GM21528 (cell line): ENCODE results near the gene TBRG1.
A peak's percentile ranks its signal among the peaks of the same experiment; 100 is the strongest.
"Not testable (repeated sequence)": the region's sequence is repeated elsewhere in the genome, so short reads cannot be mapped to it uniquely, and the experiment has no call there.

ENCODE experiments used
- ATAC-seq: cut with Tn5 transposase; IDR thresholded peaks from one replicate; pipeline ENCODE4 v1.9.1; 2021; ENCODE audit warnings: mild to moderate bottlenecking, moderate library complexity; ENCODE audit not compliant: unreplicated experiment, low FRiP score

Gene TBRG1

DNA sequence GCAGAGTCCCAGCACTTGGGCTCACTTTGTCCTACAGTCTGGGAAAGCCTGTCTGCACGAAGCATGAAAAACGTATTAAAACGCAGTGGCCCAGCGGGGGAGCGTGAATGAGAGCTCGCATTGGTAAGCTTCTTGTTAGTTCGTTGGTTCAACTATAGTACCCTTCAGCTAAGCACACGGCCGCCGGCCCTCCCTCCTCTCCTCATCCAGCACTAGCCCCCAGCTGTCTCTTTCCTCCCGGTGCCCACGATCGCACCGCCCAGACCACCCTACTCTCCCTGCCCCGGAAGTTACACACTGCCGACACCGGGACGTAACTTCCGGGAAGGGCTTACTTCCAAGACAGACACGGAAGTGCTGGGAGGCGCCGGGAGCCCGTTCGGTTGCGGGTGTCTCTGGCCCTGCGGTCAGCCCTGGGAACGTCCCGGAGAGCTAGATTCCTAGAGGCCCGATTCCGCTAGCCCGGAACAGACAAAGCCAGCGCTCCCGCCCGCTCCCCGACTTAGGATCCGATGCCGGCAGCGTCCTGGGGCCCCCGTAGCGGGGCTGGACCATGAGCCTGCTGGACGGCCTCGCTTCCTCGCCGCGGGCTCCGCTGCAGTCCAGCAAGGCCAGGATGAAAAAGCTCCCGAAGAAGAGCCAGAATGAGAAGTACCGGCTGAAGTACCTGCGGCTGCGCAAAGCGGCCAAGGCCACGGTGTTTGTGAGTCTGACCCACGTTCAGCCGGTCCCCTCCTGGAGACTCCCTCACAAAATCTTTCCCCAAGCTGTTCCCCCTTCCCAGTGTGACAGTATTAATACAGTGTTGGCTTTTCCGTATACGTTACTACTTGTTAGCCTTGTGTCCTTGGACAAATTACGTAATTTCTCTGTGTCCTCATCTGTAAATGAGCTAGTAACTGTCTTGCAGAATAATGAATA, at the start of gene TBRG1:
Gene TBRG1, plus strand, starts transcription at position 334 of the 921 bp plus-strand sequence. Its CDS starts 220 bp downstream, at position 554.
- peak; percentile 100 for ATAC-seq

DNA sequence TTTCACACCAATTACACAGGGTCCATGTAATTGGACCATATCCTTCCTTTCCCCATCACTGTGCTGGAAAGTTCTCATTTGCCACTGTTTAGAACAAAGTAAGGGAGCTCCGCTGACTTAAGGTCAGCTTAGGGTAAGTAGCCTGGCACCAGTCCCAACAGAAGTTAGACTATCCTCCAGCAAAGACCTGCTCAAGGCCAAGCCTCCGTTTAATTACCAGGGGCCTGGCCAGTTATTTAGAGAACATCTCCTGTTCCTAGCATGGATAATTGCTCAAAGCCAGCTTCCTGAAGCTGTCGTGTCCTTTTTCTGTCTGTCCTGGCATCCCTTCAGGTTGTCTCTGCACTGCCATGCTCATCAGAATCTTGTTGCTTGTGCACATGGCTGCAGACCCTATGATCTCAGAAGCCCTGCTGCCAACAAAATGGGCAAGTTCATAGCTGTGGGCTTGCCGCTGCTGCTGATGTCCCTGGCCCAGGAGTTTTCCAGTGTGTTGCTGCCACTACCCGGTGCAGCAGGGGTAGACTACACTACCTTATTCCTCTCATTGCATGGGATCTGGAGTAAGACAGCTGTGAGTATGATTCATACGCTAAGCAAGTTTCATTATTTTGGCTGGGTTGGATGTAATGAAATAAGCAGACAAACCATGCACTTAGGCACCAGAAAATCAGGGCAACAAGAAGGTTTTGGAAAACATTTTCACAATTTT, 44.8 kb upstream of the TBRG1 start:
- ATAC-seq, result no peak

DNA sequence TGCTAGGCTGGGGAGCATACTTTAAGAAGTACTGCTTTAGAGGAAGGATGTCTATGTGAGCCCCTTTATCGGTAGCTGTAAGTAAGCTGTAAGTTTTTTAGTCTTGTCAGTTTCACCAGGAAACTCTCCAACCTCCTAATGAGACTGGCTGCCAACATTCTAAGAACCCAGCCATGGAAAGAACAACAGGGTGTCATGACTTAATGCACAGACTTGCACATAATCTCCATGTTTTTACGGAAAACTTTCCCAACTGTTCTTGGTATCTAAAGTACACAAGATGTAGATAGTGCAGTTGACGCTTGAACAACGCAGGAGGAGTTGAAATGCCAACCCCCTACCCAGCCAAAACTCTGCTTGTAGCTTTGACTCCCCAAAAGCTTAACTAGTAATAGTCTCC, 43.9 kb upstream of the TBRG1 start:
- no peak for ATAC-seq

DNA sequence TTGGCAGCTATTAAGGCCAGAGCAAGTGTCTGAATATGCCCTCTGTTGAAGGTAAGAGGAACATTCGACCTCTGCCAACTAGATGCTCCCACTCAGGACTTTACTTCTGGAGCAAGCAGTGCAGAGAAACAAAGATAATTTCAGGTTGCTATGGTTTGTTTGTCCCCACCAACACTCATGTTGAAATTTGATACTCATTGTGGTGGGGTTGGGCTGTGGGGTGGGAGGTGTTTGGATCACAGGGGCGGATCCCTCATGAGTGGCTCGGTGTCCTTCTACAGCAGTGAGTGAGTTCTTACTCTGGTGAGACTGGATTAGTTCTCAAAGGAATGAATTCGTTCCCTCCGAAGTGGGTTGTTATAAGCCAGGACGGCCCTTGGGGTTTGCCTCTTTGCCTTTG, 40.8 kb upstream of the TBRG1 start:
- ATAC-seq, result no peak

- no peak for ATAC-seq
These were observed 40.1 kb upstream of the TBRG1 start for GRCh38 chr11:124582565-124582964.

DNA sequence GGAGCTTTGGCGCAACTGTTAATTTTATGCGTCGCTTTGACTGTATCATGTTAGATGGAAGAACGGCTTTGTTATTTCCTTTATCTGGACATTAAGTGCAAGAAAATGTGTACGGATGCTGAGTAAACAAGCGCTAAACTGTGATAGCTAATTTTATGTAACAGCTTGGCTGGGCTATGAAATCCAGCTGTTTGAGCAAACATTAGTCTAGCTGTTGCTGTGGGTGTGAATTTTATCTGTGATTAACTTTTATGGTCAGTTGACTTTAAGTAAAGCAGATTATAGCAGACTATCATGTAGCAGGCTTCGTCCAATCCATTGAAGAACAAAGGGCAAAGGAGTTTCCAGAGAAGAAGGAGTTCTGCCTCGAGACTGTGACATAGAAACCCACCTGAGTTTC, 38.9 kb upstream of the TBRG1 start:
- ATAC-seq, result no peak

DNA sequence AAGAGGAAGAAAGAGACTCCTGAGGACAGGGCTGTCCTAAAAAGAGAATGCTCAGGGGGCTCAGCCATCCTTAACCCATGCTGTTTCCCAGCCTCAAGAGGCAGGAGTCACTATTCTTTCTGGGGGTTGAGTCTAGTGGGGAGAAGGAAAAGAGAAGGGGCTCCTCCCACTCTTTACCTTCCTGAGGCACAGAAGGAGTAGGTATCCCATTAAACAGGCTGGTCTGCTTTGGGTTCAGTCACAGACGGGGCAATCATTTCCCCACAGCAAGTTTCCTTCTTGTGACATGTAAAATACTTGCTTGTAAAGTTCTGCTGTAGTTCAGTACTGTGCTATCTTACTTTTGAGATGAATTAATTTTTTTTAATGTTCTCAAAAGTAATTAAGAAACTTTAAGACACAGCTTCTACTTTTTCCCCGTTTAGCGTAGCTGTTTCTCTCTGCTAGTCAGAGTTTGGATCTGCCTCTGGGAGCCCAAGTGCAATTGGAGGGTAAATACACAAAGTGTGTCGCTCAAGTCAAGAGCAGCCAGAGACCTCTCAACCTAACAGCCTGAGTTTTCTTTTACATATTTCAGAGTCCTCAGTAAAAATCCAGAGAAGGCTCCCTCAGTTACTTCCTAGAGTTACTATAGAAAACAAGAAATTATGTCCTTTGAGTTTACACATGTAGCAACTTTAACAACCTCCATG, 37.8 kb upstream of the TBRG1 start:
- ATAC-seq, result no peak

GRCh38 chr11:124586238-124586860, 36.3 kb upstream of the TBRG1 start:
- ATAC-seq, result no peak

GRCh38 chr11:124591430-124591829, 31.2 kb upstream of the TBRG1 start:
- no peak for ATAC-seq

DNA sequence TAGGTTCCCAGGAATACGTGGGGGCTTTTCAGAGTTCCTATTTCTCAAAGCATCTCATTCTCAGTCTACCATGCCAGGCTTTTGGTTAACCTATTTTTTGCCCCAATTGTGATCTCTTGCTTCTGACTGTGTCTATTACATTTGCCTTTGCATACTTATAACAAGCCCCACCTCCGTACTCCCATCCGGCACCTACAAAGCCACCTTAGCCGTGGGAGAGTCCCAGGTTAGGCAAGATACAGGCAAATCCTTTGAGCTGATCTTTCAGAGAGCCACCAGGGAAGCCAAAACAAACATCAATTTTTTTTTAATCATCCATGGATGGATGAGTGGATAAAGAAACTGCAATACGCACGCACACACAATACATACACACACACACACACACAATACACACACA, 30.0 kb upstream of the TBRG1 start:
- ATAC-seq, result no peak

GRCh38 chr11:124595302-124595701, 27.4 kb upstream of the TBRG1 start:
- no peak for ATAC-seq

DNA sequence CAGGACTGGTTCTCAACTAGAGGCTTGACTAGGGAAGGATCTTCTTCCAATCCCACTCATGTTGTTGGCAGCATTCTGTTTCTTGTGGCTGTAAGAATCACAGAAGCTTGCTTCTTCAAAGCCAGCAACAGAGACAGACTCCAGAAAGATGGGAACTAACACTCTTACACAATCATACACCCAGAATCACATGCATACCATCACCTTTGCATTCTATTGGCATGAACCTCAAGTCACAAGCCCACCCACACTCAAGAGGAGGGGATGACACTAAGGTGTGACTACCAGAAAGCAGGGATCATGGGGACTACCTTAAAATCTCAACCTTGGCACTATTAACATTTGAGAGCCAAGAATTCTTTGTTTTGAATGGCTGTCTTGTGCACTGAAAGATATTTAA, 25.0 kb upstream of the TBRG1 start:
- ATAC-seq, result no peak

GRCh38 chr11:124600621-124601320, 21.9 kb upstream of the TBRG1 start:
- ATAC-seq, result no peak

DNA sequence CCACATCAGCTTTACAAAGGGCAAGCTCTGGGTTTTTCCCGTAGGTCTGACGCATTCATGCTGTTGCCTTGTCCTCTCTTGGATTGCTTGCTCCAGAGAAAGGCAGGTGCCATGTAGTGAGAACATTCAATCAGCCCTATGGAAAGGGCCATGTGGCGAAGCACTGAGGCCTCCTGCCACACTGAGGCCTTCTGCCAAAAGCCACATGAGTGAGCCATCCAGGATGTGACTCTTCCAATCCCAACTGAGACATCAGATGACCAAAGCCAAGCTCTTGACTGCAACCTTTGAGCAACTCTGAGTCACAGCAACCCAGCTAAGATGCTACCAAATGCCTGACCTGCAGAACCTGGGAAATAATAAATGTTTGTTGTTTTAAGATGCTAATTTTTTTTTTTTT, 20.5 kb upstream of the TBRG1 start:
- ATAC-seq, result no peak

DNA sequence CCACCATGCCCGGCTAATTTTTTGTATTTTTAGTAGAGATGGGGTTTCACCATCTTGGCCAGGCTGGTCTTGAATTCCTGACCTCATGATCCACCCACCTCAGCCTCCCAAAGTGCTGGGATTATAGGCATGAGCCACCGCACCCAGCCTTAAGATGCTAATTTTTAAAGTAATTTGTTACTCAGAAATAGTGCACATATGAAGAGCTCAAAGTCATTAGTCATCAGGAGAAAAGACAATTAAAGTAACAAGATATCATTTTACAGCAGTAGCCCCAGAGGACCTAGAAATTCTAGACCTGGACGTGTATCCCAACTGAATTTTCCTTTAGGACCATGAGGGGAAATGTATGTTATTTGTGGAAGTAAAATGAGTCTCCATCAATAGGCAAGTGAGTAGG, 19.9 kb upstream of the TBRG1 start:
- not testable (repeated sequence) for ATAC-seq

DNA sequence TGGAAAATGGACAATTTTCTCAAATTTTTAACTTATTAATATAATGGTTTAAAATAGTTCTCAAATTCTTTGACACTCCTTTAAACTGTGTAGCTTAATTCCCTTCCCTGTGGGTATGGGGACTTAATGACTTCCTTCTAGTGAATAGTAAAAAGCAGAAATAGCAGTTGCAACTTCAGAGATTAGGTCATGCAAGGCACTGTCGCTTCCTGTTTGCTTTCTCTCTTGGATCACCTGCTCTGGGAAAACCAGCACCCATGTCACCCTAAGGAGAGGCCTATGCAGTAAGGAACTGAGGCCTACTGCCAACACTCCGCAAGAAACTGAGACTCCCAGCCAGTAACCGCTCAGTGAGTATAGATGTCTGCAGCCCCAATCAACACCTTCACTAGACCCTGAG, 16.9 kb upstream of the TBRG1 start:
- ATAC-seq, result no peak

- ATAC-seq, result no peak
These were observed 14.5 kb upstream of the TBRG1 start for GRCh38 chr11:124608147-124608546.

- ATAC-seq, result no peak
These were observed 12.4 kb upstream of the TBRG1 start for GRCh38 chr11:124610295-124610694.

DNA sequence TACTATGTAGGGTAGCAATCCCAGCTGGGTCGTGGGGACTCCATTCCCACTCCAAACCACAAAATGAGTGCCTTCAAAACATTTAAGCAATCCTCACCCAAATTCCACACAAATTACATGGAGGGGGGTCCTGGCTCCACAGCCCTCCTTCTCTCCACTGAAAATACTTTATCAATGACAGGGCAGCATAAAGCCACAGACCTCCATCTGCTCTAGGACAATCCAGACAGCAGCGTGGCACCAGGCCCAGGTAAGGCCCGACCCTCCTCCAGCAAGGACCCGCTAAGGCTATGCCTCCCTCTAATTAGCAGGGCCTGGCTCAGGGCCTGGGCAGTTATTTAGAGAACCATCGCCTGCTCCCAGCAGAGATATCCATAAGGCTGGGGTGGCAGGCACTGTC, 11.6 kb upstream of the TBRG1 start, which contains the start of gene PANX3:
Gene PANX3, plus strand, starts transcription at position 365 of the 400 bp plus-strand sequence. CDS start 129 bp downstream, outside the sequence.
- no peak for ATAC-seq

DNA sequence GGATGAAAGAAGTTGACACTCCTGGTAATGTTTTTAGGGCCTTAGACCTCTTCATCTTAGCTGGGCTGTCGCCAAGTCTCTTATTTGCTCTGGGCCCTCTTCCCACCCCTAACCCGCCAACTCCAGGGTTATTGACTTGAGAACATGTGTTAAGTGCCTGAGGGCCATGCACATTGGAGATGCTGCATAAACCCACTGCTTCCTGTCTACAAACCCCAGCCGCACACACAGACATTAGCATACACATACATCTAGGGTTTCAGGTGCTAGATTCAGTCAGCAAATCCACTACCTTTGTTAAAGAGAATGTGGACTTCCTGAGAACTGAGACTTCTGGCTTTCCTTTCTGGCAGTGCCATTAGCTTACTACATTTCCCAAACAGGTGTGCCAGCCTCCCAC, 10.6 kb upstream of the TBRG1 start:
- ATAC-seq, result no peak
